Mononuclear cell (primary cell): ENCODE results near the gene OGFOD3. TPM values are rescaled to one million over a fixed set of nuclear protein-coding genes. Genes with fewer than 3 reads are reported as not detected.
"Not testable (repeated sequence)": the region's sequence is repeated elsewhere in the genome, so short reads cannot be mapped to it uniquely, and the experiment has no call there.

ENCODE experiments used
- H3K27me3 ChIP-seq: 2 replicates; pipeline ENCODE4 v1.6.0; 2011; ENCODE audit warnings: low read length, control low read depth; ENCODE audit not compliant: insufficient read depth
- H3K4me1 ChIP-seq: 2 replicates; pipeline ENCODE4 v1.5.1; 2011; ENCODE audit warnings: mild to moderate bottlenecking, low read length, control low read depth; ENCODE audit not compliant: insufficient read depth
- H3K4me3 ChIP-seq: 2 replicates; pipeline ENCODE4 v1.5.1; 2011; ENCODE audit warnings: mild to moderate bottlenecking, low read length, moderate library complexity
- H3K9me3 ChIP-seq: 2 replicates; pipeline ENCODE4 v1.5.1; 2011; ENCODE audit warnings: low read depth, mild to moderate bottlenecking, control low read depth, low read length
- total RNA-seq: library from RNA; depleted of rRNA; stranded (reverse); fragments of >200 nt; gene quantifications from one replicate; pipeline ENCODE4 v1.2.3, GENCODE V29; 2012

The OGFOD3 gene
- total RNA-seq, 1 donor = 11.9 TPM

GRCh38 chr17:82428546-82428945, 10.2 kb upstream of the OGFOD3 start:
- H3K4me3 ChIP-seq = no peak overlapping the region
- H3K27me3 ChIP-seq = no peaks in the 10 kb centered on the region
- H3K4me1 ChIP-seq = peaks cover 19% of the 10 kb centered on the region
- H3K9me3 ChIP-seq = no peaks in the 10 kb centered on the region

GRCh38 chr17:82424863-82425159, 6.4 kb upstream of the OGFOD3 start:
- H3K4me3 ChIP-seq = no peak overlapping the region
- H3K9me3 ChIP-seq = no peaks in the 10 kb centered on the region
- H3K4me1 ChIP-seq = peaks cover 22% of the 10 kb centered on the region
- no peaks in the 10 kb centered on the region for H3K27me3 ChIP-seq

GRCh38 chr17:82424001-82424862, 5.8 kb upstream of the OGFOD3 start:
- Histone ChIP-seq H3K9me3 (no peaks in the 10 kb centered on the region), H3K4me1 (peaks cover 24% of the 10 kb centered on the region), H3K27me3 (no peaks in the 10 kb centered on the region), H3K4me3 (no peak overlapping the region)

- no peaks in the 10 kb centered on the region for H3K27me3 ChIP-seq
- H3K4me1 ChIP-seq = peaks cover 30% of the 10 kb centered on the region
- peak overlapping the region; percentile 80 for H3K4me3 ChIP-seq
- no peaks in the 10 kb centered on the region for H3K9me3 ChIP-seq
Measured at GRCh38 chr17:82419540-82419939, 1.2 kb upstream of the OGFOD3 start.

- H3K27me3 ChIP-seq = no peaks in the 10 kb centered on the region
- H3K4me3 ChIP-seq = no peak overlapping the region
- H3K9me3 ChIP-seq = no peaks in the 10 kb centered on the region
- H3K4me1 ChIP-seq = peaks cover 33% of the 10 kb centered on the region
Measured at GRCh38 chr17:82416771-82417170, 1.6 kb downstream of the OGFOD3 start.

- H3K9me3 ChIP-seq = no peaks in the 10 kb centered on the region
- H3K4me3 ChIP-seq = no peak overlapping the region
- H3K4me1 ChIP-seq = peaks cover 33% of the 10 kb centered on the region
- H3K27me3 ChIP-seq = no peaks in the 10 kb centered on the region
Measured at GRCh38 chr17:82416264-82416663, 2.1 kb downstream of the OGFOD3 start.

GRCh38 chr17:82415786-82416185, 2.6 kb downstream of the OGFOD3 start:
- no peaks in the 10 kb centered on the region for H3K9me3 ChIP-seq
- no peak overlapping the region for H3K4me3 ChIP-seq
- no peaks in the 10 kb centered on the region for H3K27me3 ChIP-seq
- H3K4me1 ChIP-seq = peaks cover 33% of the 10 kb centered on the region

- peaks cover 33% of the 10 kb centered on the region for H3K4me1 ChIP-seq
- H3K4me3 ChIP-seq = no peak overlapping the region
- no peaks in the 10 kb centered on the region for H3K27me3 ChIP-seq
- H3K9me3 ChIP-seq = no peaks in the 10 kb centered on the region
Measured at GRCh38 chr17:82415336-82415735, 3.0 kb downstream of the OGFOD3 start.

GRCh38 chr17:82414548-82415281, 3.7 kb downstream of the OGFOD3 start:
- H3K9me3 ChIP-seq = no peaks in the 10 kb centered on the region
- H3K27me3 ChIP-seq = no peaks in the 10 kb centered on the region
- H3K4me3 ChIP-seq = no peak overlapping the region
- H3K4me1 ChIP-seq = peaks cover 27% of the 10 kb centered on the region

GRCh38 chr17:82412535-82413520, 5.6 kb downstream of the OGFOD3 start:
- Histone ChIP-seq H3K9me3 (no peaks in the 10 kb centered on the region), H3K4me1 (peaks cover 14% of the 10 kb centered on the region), H3K4me3 (no peak overlapping the region), H3K27me3 (no peaks in the 10 kb centered on the region)

- H3K9me3 ChIP-seq, H3K4me1 ChIP-seq, H3K4me3 ChIP-seq, H3K27me3 ChIP-seq: not testable (repeated sequence)
Measured at GRCh38 chr17:82412081-82412480, 6.3 kb downstream of the OGFOD3 start.

- Histone ChIP-seq H3K4me3 (no peak overlapping the region), H3K4me1 (peaks cover 9% of the 10 kb centered on the region), H3K27me3 (no peaks in the 10 kb centered on the region), H3K9me3 (no peaks in the 10 kb centered on the region)
Measured at GRCh38 chr17:82411396-82412053, 6.9 kb downstream of the OGFOD3 start.

GRCh38 chr17:82410014-82410716, 8.2 kb downstream of the OGFOD3 start:
- peaks cover 9% of the 10 kb centered on the region for H3K4me1 ChIP-seq
- H3K9me3 ChIP-seq = no peaks in the 10 kb centered on the region
- H3K4me3 ChIP-seq = no peak overlapping the region
- H3K27me3 ChIP-seq = no peaks in the 10 kb centered on the region

- no peaks in the 10 kb centered on the region for H3K27me3 ChIP-seq
- no peaks in the 10 kb centered on the region for H3K9me3 ChIP-seq
- H3K4me1 ChIP-seq = no peaks in the 10 kb centered on the region
- H3K4me3 ChIP-seq = no peak overlapping the region
Measured at GRCh38 chr17:82408938-82409318, 9.5 kb downstream of the OGFOD3 start.
